ENCODE data around the gene NKX1-2.

GRCh38 chr10:124429576-124429975, 20.3 kb downstream of the NKX1-2 start:
- TF ChIP-seq CTCF (conservative IDR thresholded peaks at IDR 0.05; ENCODE audit: low read depth in 2 of 2) (no peak), POLR2AphosphoS5 (IDR thresholded peaks at IDR 0.05; ENCODE audit: low read depth) (no peak), JUNB (IDR thresholded peaks at IDR 0.05; ENCODE audit: unreplicated experiment) (no peak), EZH2phosphoT487 (IDR thresholded peaks at IDR 0.05; ENCODE audit: unreplicated experiment) (no peak), EZH2 (IDR thresholded peaks at IDR 0.05; ENCODE audit: low read depth, unreplicated experiment) (no peak), STAT1 (IDR thresholded peaks at IDR 0.05; ENCODE audit: unreplicated experiment) (no peak), CREB1 (CRISPR knock-in tag; IDR thresholded peaks at IDR 0.05; ENCODE audit: low read depth) (no peak), REST (IDR thresholded peaks at IDR 0.05; ENCODE audit: unreplicated experiment) (no peak), ETS1 (IDR thresholded peaks at IDR 0.05) (no peak), ZNF462 (CRISPR knock-in tag; IDR thresholded peaks at IDR 0.05) (no peak), ZNF114 (CRISPR knock-in tag; IDR thresholded peaks at IDR 0.05) (no peak)

All from GM23338 (cell line).